ENCODE measurements around the gene GPR84.
"Not testable (repeated sequence)": the region's sequence is repeated elsewhere in the genome, so short reads cannot be mapped to it uniquely, and the experiment has no call there.

GPR84 gene

DNA sequence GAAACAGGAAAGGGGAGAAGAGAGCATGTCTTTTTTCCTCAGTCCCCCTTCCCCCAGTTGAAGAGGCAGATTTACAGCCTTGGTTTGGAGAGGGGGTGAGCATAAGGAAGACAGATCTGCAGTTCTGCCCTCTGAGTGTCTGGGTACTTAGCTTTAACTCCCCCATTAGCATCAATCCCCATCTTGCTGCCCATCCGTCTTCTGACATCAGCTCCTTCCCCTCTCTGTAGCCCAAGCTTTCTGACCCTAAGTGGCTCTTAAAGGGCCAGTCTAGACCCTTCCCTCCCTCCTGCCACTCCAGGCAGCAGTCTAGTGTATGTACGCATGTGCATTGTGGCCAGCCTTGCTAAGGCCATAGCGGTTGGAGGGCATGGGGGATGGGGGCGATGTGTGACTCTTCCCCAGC lies 7.3 kb downstream of the GPR84 start:
- in situ Hi-C loops (cut with MboI; ENCODE audit: low sequenced_read_pairs) = no loop called here

DNA sequence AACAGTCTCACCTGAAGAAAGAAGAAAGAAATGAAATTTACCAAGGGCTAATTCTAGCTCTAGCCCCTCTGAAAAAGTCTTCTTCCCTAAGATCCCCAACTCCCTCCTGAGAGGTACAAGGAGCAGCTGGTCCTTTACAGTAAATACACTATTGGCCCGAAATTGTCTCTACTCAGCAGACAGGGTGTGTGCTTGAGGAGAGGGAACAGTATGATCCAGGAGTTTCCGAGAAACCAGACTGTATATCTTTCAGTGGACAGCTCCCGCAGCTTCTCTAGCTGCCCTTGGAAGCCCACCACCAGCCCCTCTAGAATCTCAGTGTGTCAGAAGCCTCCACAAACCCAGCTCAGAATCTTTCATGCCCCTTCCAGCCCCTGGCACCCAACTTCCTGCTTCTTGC lies 8.1 kb downstream of the GPR84 start:
- in situ Hi-C loops (cut with MboI; ENCODE audit: low sequenced_read_pairs) = no loop called here

DNA sequence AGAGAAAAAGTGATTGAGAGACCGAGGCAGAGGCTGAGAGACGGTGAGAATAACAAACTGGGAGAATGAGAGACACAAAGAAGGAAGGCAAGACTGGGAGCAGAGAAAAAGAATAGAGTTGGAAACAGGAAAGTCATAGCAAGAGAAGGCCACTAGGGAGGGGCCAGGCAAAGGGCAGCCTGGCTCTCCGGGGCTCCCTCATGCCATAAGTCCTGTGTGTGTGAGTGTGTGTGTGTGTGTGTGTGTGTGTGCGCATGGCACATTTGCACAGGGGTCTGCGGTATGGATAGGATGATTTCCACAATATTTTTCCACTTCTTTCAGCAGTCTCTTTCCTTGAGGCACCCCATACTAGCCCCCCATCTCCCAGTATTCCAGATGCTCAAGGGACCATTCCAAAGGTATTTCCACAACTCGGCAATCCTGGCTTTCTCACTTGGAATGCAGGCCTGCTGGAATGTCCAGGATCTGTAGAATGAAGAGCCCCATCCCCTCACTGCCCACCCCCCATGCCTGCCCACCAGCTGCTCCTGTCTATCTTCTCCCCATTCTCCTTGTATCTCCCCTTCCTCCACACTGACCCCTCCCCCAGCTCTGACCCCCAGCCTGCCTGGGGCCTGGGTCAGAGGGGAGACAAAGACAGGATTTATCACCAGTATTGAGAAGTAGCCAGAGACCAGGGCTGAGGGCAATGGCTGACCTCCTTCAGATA lies 9.0 kb downstream of the GPR84 start:
- in situ Hi-C loops (cut with MboI; ENCODE audit: low sequenced_read_pairs) = no loop called here

DNA sequence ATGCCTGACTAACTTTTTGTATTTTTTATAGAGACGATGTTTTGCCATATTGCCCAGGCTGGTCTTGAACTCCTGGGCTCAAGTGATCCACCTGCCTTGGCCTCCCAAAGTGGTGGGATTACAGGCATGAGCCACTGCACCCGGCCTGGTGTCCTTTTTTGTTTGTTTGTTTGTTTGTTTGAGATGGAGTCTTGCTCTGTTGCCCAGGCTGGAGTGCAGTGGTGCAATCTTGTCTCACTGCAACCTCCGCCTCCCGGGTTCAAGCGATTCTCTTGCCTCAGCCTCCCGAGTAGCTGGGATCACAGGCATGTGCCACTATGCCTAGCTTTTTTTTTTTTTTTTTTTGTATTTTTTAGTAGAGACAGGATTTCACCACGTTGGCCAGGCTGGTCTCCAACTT lies 10.0 kb downstream of the GPR84 start:
- in situ Hi-C loops (cut with MboI; ENCODE audit: low sequenced_read_pairs) = not testable (repeated sequence)

DNA sequence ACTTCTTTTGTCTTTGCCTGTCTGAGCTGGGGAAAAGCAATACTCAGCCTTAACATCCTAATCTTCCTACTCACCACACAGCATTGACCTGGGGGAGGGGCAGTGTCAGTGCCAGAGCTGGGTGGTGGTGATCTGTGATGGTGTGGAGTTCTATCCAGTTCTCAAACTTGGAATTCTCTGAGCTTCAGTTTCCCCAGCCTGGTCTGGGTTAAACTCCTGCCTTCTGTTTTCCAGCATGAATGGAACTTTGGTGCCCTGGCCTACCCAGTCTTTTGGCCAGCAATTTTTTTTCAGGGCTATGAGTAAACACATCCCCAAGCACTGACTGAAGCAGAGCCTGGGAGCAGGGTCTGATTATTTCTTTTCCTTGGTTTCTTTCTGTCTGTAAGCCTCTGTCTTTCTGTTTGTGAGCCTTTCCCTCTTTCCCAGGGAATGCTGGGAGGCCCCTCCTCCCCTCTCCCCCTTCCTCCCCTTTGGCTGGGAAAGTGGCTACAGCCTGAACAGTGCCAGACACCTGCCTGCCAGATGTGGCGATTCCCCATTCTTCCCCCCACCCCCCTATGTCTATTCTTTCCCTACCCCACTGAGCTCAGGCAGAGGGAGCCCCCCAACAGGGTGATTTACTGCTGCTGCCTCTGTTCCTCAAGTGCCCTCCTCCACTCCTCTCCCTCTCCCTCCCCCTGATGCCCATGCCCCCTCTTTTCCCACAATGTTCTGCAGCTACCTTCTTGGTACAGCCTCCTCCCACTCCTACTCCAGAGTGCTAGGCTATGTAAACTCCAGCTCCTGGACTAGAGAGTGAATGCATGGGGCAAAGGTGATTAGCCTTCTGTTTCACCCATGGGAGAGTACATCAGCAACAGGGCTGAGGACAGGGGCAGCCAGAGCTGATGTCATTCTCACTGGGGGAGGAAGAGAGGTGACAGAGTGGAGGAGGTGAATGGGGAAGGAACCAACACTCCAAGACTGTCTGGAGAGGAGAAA lies 11.1 kb downstream of the GPR84 start:
- in situ Hi-C loops (cut with MboI; ENCODE audit: low sequenced_read_pairs) = no loop called here

DNA sequence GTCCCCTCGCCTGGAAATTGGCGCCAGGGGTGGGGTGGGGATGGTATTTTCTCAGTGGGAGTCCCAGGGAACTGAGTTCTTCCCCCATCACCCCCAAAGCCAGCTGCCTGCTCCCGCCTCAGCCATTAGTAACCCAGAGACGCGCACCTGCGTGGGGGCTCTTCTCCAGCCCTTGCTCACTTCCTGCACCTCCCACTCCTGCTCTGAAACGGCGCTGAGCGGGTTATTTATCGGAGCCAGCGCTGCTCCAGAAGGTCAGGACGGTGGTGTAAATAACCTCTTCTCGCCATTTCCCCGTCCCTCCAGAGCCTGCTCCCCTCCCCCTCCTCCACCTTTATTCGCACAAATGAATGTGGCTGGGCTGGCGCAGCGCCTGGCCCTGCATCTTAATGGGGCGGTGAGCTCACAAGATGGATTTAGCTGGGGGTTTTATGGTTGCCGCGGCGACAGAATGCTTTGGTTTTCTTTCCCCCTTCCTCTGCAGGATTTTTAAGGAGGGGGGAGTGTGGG lies 12.2 kb downstream of the GPR84 start:
- in situ Hi-C loops (cut with MboI; ENCODE audit: low sequenced_read_pairs) = no loop called here

DNA sequence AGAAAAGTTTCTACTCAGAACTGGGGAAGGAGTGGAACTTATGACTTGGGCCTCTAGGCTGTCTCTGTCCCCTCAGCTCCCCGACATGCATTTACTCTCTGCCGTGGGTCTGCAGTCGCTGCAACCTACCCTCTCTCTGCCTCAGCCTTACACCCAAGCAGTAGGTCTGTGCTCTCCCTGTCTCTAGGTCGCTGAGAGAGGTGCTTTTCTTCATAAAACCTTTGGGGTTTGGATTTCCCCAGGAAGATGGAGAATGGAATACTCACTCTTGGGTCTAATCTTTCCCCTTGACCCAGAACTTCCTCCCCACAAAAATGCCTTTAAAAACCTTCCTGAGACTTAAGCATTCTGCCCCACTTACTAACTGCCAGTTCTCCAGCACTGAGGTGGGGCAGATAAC lies 12.9 kb downstream of the GPR84 start:
- in situ Hi-C loops (cut with MboI; ENCODE audit: low sequenced_read_pairs) = no loop called here

DNA sequence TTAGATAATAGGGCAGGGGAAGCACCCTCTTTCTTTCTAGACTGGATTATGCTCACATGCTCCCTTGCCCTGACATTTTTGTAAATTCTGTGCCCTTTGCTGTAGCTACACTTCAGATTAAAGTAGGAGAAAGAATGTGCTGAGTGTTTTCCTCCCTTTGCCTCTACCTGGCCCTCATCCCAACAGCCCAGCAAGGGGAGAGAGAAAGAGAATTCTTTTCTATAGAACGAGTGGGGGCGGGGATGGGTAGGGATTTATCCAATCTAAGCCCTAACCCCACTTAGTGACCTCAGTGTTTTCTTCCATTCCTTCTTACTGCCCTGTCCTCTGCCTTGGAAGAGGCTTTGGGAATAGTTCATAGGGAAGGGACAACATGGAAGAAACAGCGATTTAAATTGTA lies 13.5 kb downstream of the GPR84 start:
- in situ Hi-C loops (cut with MboI; ENCODE audit: low sequenced_read_pairs) = no loop called here

DNA sequence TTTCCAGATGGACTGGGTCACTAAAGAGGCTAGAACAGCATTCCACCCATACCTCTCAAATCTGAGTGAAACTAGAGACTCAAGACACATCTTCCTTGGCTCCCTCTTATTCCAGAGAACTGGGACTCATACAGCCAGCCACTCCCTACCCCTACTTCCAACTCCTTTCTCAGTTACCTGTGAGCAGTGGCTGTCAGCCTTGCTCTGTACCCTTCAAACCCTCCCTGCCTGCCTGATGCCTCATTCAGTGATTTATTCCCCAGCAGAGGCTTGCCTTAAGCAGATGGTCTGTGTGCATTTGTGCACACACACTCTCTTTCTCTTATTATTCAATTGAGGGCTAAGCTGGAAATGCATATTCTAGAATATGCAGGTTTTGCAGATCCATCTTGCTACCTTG lies 14.6 kb downstream of the GPR84 start:
- in situ Hi-C loops (cut with MboI; ENCODE audit: low sequenced_read_pairs) = no loop called here

DNA sequence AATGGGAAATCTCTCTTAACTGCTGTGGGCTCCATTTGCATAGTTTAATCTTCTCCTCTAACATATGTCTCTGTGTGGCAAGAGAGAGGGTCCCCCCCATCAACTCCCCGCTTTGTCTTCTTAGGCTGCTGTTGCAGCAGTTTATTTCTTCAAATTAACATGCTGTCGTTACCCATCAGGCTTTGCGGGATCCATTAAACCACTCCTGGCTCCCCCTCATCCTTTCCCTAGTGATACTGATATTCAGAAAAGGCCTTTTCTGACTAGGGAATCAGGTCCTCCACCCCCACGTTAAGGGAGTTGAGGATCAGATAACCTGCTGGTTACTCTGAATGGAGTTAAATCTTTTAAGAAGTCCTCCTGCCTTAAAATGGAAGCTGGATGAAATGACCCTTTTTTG lies 15.2 kb downstream of the GPR84 start:
- in situ Hi-C loops (cut with MboI; ENCODE audit: low sequenced_read_pairs) = no loop called here

DNA sequence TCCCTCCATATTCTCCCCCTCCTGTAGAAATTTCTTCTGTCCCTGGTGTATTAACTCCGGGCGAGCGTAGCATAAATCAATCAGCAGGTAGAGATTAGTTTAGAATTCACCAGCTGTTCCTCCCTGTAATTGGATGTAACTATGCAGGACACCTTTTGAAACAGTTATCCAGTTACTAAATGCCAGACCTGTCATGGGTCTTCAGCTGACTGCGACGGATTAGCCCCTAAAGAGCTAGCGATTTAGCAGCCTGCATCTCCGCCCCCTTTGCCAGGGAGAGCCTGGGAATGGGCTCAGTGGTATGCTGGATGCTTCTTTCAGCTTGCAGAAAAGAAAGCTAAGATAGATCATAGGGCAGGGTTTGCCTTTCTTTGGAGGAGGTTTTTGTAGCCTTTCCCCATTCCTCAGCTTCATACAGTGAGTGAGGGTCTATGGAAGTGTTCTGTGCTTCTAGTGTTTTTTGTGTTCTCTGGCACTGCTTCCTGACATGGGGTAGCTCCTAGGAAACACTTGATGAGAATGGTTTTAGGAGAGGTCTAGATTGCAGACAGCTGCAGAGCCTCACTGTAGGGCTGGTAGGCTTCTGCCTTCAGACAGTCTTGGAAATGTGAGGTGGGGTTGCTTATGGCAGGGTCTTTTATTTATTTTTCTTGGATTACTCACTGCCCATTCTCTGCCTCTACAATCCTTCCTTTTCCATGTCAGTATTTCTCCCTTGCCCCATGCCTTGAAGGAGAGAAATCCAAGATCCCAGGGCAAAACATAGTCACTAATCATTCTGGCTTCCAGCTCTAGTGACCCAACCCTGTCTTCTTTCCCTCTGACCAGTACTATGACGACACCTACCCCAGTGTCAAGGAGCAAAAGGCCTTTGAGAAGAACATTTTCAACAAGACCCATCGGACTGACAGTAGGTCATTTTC lies 22.6 kb downstream of the GPR84 start:
- in situ Hi-C loops (cut with MboI; ENCODE audit: low sequenced_read_pairs) = no loop called here

DNA sequence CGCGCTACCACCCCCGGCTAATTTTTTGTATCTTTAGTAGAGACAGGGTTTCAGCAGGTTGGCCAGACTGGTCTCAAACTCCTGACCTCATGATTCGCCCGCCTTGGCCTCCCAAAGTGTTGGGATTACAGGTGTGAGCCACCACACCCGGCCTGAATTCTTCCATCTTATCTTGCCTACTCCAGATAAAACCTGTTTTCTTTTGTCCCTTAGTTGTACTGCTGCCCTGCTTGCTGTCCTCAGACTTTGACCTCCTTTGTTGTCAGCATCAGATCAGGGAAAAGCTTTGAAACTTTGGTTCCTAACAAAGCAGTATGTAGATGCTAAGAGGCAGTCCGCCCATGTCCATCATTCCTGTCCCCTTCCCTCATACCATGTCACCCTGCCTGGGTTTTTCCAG lies 23.4 kb downstream of the GPR84 start:
- in situ Hi-C loops (cut with MboI; ENCODE audit: low sequenced_read_pairs) = no loop called here

DNA sequence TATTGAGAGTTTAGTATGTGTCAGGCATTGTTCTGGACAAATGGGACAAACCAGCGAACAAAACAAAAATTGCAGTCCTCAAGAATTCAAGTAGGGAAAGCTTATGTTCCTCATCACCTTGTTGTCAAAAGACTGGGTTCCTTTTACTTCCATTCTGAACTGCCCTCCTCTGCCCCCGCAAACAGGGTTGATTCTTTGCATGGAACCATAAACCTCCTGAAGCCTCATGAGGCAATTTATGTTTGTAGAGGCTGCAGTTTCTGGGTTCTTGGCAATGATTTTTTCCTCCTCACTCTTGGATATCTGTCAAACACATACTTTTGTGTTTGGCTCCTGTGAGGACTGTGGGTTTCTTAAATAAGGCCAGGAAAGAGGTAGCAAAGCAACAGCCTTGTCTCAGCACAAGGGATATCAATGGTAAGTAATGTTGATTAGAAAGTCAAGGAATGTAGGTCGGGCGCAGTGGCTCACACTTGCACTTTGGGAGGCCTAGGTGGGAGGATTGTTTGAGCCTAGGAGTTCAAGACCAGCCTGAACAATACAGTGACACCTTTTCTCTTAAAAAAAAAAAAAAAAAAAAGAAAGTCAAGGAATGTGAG lies 25.5 kb downstream of the GPR84 start:
- in situ Hi-C loops (cut with MboI; ENCODE audit: low sequenced_read_pairs) = no loop called here

DNA sequence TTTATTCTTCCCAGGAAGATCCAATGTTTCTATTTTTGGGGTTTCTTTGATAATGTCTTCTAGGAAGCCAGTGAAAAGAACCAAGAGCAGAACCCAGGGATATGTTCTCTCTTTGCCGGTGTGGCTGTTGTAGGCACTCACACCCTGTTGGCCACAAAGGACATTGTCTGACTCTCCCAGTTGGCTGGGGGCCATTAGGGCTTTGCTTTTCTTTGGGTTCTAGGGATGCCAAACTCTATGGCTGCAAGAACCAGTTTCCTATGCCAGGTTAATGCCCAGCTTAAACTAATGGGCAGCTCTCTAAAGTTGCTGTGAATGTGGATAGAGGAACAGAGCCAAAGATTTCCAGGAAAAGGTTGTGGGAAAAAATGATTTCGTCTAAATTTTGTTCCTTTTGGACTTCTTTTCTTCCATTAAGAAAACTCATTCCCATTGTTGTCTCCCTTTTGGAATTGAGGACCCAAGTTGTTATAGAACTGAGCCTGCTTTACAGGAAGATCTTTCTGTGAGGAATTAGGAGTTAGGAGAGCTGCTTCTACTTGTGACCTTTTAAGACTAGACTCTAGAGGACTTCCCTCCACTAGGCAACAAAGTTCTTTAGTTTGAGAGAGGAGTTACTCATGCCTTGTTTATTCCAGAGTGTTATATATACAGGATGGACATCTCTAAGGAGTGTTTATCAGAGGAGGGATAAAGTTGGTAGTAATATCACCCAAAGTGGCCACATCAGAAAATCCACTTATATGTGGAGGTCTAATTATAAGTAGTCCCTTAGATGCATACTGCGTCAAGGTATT lies 26.2 kb downstream of the GPR84 start:
- in situ Hi-C loops (cut with MboI; ENCODE audit: low sequenced_read_pairs) = no loop called here

DNA sequence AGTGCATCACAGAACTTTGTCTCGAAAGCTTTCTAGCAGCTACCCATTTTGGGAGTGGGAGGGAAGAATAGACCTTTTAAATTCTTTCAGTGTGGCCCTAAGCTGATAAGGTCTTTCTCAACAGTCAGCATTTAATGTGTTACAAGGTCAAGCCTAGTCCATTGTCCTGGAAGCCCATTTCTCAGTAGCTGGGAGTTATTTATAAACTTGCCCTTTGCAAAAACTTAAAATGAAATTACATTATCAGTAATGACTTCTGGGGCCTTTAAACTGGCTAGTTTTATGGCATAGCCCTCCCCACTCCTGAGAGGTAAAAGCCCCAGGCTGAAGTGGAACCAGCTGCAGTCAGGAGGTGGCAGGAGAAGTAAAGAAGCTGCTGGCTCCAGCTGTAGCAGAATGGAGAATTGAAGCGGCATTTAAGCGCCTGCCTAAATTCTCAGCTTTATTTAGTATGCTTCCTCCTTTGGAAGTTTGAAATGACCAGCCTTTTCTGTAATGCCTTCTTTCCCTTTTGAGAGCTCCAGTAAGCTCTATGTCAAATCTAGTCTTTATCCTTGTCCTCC lies 26.9 kb downstream of the GPR84 start:
- in situ Hi-C loops (cut with MboI; ENCODE audit: low sequenced_read_pairs) = no loop called here

DNA sequence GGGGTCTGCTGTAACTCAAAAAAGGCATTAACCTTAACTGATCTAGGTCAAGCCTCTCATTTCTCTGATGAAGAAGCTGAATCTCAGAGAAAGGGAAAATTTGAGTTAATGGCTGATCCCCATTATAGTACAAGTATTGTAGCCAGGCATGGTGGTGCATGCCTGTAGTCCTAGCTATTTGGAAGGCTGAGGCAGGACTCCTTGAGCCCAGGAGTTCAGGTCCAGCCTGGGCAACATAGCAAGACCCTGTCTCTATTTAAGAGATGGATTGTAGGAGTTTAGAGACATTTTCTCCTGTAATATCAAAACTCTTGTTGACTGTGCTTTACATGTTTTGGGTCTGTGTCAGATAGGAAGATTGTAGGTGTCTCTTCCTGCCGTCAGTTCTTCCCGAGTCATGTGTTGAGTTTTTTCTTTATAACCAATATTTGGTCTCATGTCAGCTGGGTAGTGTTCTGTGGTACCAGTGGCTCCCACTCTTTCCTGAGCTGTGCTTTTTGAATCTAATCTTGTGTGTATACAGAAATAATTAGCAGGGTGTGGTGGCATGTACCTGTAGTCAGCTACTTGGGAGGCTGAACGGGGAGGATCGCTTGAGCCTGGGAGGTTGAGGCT lies 30.8 kb downstream of the GPR84 start:
- in situ Hi-C loops (cut with MboI; ENCODE audit: low sequenced_read_pairs) = no loop called here

DNA sequence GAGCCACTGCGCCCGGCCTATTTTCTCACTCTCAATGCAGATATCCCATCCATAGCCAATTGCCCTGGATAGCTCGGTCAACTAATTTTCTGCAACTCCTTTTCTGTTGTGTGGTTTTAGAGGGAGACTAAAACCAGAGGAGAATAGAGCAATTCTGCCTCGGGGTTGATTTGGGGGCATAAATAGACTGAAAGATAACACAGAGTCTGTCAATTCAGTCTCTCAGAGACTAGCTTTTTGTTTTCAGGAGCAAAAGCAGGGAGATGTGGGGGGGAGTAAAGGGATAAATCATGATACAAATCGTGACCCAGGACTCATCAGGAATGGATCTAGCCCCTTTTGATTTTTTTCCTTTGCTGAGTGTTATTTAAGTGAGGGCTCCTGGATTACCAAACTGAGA lies 32.8 kb downstream of the GPR84 start:
- in situ Hi-C loops (cut with MboI; ENCODE audit: low sequenced_read_pairs) = no loop called here

DNA sequence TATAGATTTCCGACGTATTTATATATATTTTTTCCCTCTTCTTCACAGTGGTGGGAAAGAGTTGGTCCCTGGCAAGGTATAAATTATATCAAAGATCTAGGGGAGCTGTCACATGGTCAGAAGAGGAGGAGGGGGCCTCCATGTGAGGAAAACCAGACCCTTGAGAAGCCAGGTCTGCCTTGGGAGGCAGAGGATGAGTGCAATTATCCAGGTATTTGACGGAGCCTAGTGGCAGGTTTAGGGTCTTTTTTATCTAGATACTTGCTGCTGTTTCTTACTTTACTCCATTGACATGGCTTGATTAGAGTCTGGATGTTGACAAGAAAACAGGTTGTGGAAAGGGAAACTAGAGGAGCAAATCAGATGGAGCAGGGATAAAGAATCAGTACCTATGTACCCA lies 33.8 kb downstream of the GPR84 start:
- in situ Hi-C loops (cut with MboI; ENCODE audit: low sequenced_read_pairs) = no loop called here

DNA sequence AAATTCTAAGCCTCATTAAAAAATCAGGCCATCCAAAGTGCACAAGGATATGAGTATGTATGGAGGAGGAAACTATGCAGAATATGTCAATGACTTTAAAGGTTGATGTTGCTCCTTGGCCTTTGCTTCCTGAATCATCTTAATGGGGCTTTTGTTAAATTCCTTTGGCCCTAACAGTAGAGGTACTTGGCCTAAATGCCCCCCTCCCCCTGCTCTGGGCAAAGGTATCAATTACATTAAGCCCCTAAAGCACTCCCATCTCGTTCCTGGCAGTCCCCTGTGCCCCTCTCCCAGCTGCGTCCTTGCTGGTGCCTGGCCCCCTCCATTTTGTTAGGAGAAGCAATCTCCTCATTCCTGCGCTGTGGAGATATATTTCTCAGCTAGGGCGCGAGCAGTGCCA lies 34.5 kb downstream of the GPR84 start:
- in situ Hi-C loops (cut with MboI; ENCODE audit: low sequenced_read_pairs) = no loop called here

Measured in hTERT RPE-1 (cell line).